ENCODE measurements around the gene UBXN4.

UBXN4 gene

GRCh38 chr2:135741043-135741394, 636 bp upstream of the UBXN4 start:
- no peaks in the 10 kb centered on the region for H3K27me3 ChIP-seq (replicated peaks; ENCODE audit: insufficient read depth, low read length)
- H3K4me3 ChIP-seq (ENCODE audit: low read length) = no peak overlapping the region
- H3K9ac ChIP-seq (ENCODE audit: low read length) = no peak overlapping the region
- no peak overlapping the region for H3K27ac ChIP-seq (ENCODE audit: low read length)
- peaks cover 42% of the 10 kb centered on the region for H3K79me2 ChIP-seq (ENCODE audit: low read length)
- no peak for DNase-seq
- H3K4me2 ChIP-seq (ENCODE audit: low read depth, low read length) = peak overlapping the region; percentile 53; the same call in 1 of the 2 replicates
- H2AFZ ChIP-seq (ENCODE audit: low read length) = peak overlapping the region; percentile 91
- peaks cover 14% of the 10 kb centered on the region; the same call in 1 of the 2 replicates for H3K4me1 ChIP-seq (ENCODE audit: low read length)
- TF ChIP-seq EZH2phosphoT487 (IDR thresholded peaks at IDR 0.05; ENCODE audit: low read length) = no peak
- peaks cover 18% of the 10 kb centered on the region for H3F3A ChIP-seq (ENCODE audit: insufficient read depth, low read length)
- peaks cover 4% of the 10 kb centered on the region; the same call in 1 of the 2 replicates for H3K36me3 ChIP-seq (replicated peaks; ENCODE audit: insufficient read depth, low read length)
- no peaks in the 10 kb centered on the region for H3K9me3 ChIP-seq (replicated peaks; ENCODE audit: insufficient read depth, low read length)
- no peaks in the 10 kb centered on the region for H3K9me2 ChIP-seq (replicated peaks; ENCODE audit: insufficient read depth, low read length)
- peaks cover 13% of the 10 kb centered on the region; the same call in 1 of the 2 replicates for H4K20me1 ChIP-seq (ENCODE audit: insufficient read depth, low read length)

- no peaks in the 10 kb centered on the region for H3K9me3 ChIP-seq (replicated peaks; ENCODE audit: insufficient read depth, low read length)
- no peaks in the 10 kb centered on the region for H3K9me2 ChIP-seq (replicated peaks; ENCODE audit: insufficient read depth, low read length)
- peak overlapping the region; percentile 94 for H3K4me3 ChIP-seq (ENCODE audit: low read length)
- TF ChIP-seq EZH2phosphoT487 (IDR thresholded peaks at IDR 0.05; ENCODE audit: low read length) = no peak
- TF ChIP-seq CTCF (IDR thresholded peaks at IDR 0.05; ENCODE audit: low read length) = no peak
- TF ChIP-seq EZH2 (optimal IDR thresholded peaks at IDR 0.05; ENCODE audit: low read depth, low read length) = no peak
- DNase-seq = peak; percentile 69
- H3K27ac ChIP-seq (ENCODE audit: low read length) = peak overlapping the region; percentile 98
- no peaks in the 10 kb centered on the region for H3K27me3 ChIP-seq (replicated peaks; ENCODE audit: insufficient read depth, low read length)
- peaks cover 14% of the 10 kb centered on the region; the same call in 1 of the 2 replicates for H3K4me1 ChIP-seq (ENCODE audit: low read length)
- peak overlapping the region; percentile 99 for H3K9ac ChIP-seq (ENCODE audit: low read length)
- H3K36me3 ChIP-seq (replicated peaks; ENCODE audit: insufficient read depth, low read length) = peaks cover 9% of the 10 kb centered on the region; the same call in 1 of the 2 replicates
- peaks cover 22% of the 10 kb centered on the region; the same call in 1 of the 2 replicates for H4K20me1 ChIP-seq (ENCODE audit: insufficient read depth, low read length)
- H3K79me2 ChIP-seq (ENCODE audit: low read length) = peaks cover 56% of the 10 kb centered on the region
- peak overlapping the region; percentile 50 for H2AFZ ChIP-seq (ENCODE audit: low read length)
- H3K4me2 ChIP-seq (ENCODE audit: low read depth, low read length) = peak overlapping the region; percentile 87
- peaks cover 18% of the 10 kb centered on the region for H3F3A ChIP-seq (ENCODE audit: insufficient read depth, low read length)
Observed at GRCh38 chr2:135742325-135742757, 686 bp downstream of the UBXN4 start.

- H3K36me3 ChIP-seq (replicated peaks; ENCODE audit: insufficient read depth, low read length) = peaks cover 12% of the 10 kb centered on the region
- H3F3A ChIP-seq (ENCODE audit: insufficient read depth, low read length) = peaks cover 18% of the 10 kb centered on the region
- no peak overlapping the region for H2AFZ ChIP-seq (ENCODE audit: low read length)
- peak overlapping the region; percentile 87 for H3K4me2 ChIP-seq (ENCODE audit: low read depth, low read length)
- H4K20me1 ChIP-seq (ENCODE audit: insufficient read depth, low read length) = peaks cover 22% of the 10 kb centered on the region; the same call in 1 of the 2 replicates
- peaks cover 69% of the 10 kb centered on the region for H3K79me2 ChIP-seq (ENCODE audit: low read length)
- no peaks in the 10 kb centered on the region for H3K9me3 ChIP-seq (replicated peaks; ENCODE audit: insufficient read depth, low read length)
- H3K27me3 ChIP-seq (replicated peaks; ENCODE audit: insufficient read depth, low read length) = no peaks in the 10 kb centered on the region
- peak overlapping the region; percentile 99; the same call in 1 of the 2 replicates for H3K9ac ChIP-seq (ENCODE audit: low read length)
- H3K4me3 ChIP-seq (ENCODE audit: low read length) = peak overlapping the region; percentile 94
- DNase-seq = no peak
- no peak for TF ChIP-seq EZH2 (optimal IDR thresholded peaks at IDR 0.05; ENCODE audit: low read depth, low read length)
- no peak for TF ChIP-seq EZH2phosphoT487 (IDR thresholded peaks at IDR 0.05; ENCODE audit: low read length)
- TF ChIP-seq CTCF (IDR thresholded peaks at IDR 0.05; ENCODE audit: low read length) = no peak
- no peak overlapping the region for H3K27ac ChIP-seq (ENCODE audit: low read length)
- no peaks in the 10 kb centered on the region for H3K9me2 ChIP-seq (replicated peaks; ENCODE audit: insufficient read depth, low read length)
- H3K4me1 ChIP-seq (ENCODE audit: low read length) = peaks cover 14% of the 10 kb centered on the region; the same call in 1 of the 2 replicates
Observed at GRCh38 chr2:135743860-135744259, 2.2 kb downstream of the UBXN4 start.

GRCh38 chr2:135744760-135745314, 3.2 kb downstream of the UBXN4 start:
- no peaks in the 10 kb centered on the region for H3K9me2 ChIP-seq (replicated peaks; ENCODE audit: insufficient read depth, low read length)
- H3K79me2 ChIP-seq (ENCODE audit: low read length) = peaks cover 77% of the 10 kb centered on the region
- H3K9me3 ChIP-seq (replicated peaks; ENCODE audit: insufficient read depth, low read length) = no peaks in the 10 kb centered on the region
- H4K20me1 ChIP-seq (ENCODE audit: insufficient read depth, low read length) = peaks cover 22% of the 10 kb centered on the region; the same call in 1 of the 2 replicates
- peak overlapping the region; percentile 87; the same call in 1 of the 2 replicates for H3K4me2 ChIP-seq (ENCODE audit: low read depth, low read length)
- H3K27me3 ChIP-seq (replicated peaks; ENCODE audit: insufficient read depth, low read length) = no peaks in the 10 kb centered on the region
- H3K4me3 ChIP-seq (ENCODE audit: low read length) = no peak overlapping the region
- DNase-seq = peak; percentile 21
- H2AFZ ChIP-seq (ENCODE audit: low read length) = no peak overlapping the region
- no peak overlapping the region for H3K9ac ChIP-seq (ENCODE audit: low read length)
- TF ChIP-seq EZH2 (optimal IDR thresholded peaks at IDR 0.05; ENCODE audit: low read depth, low read length) (no peak), CTCF (IDR thresholded peaks at IDR 0.05; ENCODE audit: low read length) (peak; percentile 32)
- no peak overlapping the region for H3K27ac ChIP-seq (ENCODE audit: low read length)
- peaks cover 18% of the 10 kb centered on the region for H3F3A ChIP-seq (ENCODE audit: insufficient read depth, low read length)
- H3K4me1 ChIP-seq (ENCODE audit: low read length) = peaks cover 14% of the 10 kb centered on the region; the same call in 1 of the 2 replicates
- H3K36me3 ChIP-seq (replicated peaks; ENCODE audit: insufficient read depth, low read length) = peaks cover 12% of the 10 kb centered on the region

Measured in MM.1S (cell line).